ENCODE data around the gene SMARCAD1.
"Not testable (repeated sequence)": the region's sequence is repeated elsewhere in the genome, so short reads cannot be mapped to it uniquely, and the experiment has no call there.

SMARCAD1 gene

GRCh38 chr4:94293981-94294380 is 86.3 kb downstream of the SMARCAD1 start:
- H3K27ac ChIP-seq (ENCODE audit: extremely low read depth, low read depth, low read length); CTCF ChIA-PET; POLR2A ChIA-PET: not testable (repeated sequence)

DNA sequence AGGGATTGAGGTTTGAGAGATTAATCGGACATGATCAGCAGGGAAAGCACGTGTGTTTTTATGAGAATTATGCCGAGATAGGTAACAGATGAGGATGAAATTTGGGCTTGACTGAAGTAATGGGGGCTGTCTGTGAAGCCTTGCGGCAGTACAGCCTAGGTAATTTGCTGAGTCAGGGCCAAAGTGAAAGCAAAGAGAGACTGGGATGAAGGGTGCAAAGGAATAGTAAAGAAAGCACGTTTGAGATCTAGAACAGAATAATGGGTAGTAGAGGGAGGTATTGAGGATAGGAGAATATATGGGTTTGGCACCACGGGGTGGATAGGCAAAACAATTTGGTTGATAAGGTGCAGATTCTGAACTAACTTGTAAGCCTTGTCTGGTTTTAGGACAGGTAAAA is 87.8 kb downstream of the SMARCAD1 start:
- H3K4me3 ChIP-seq (ENCODE audit: low read depth, low read length); CTCF ChIA-PET; H3K9me3 ChIP-seq (ENCODE audit: control insufficient read depth, insufficient read depth, low read depth, low read length); H3K27ac ChIP-seq (ENCODE audit: extremely low read depth, low read depth, low read length); POLR2A ChIA-PET; H3K4me1 ChIP-seq (ENCODE audit: control insufficient read depth, insufficient read depth, low read length): not testable (repeated sequence)
- H3K36me3 ChIP-seq (ENCODE audit: control insufficient read depth in 2 of 2, insufficient read depth in 1 of 2, low read length in 2 of 2) = peaks cover 0 to 11% of the 10 kb centered on the region in 2 experiments; a peak in 1 of 3 replicates

More at GRCh38 chr4:94293981-94294380, 86.3 kb downstream of the SMARCAD1 start:
- not testable (repeated sequence) for H3K9me3 ChIP-seq (ENCODE audit: control insufficient read depth, insufficient read depth, low read depth, low read length); H3K4me3 ChIP-seq (ENCODE audit: low read depth, low read length); H3K4me1 ChIP-seq (ENCODE audit: control insufficient read depth, insufficient read depth, low read length)
- peaks cover 0 to 24% of the 10 kb centered on the region in 2 experiments; a peak in 1 of 3 replicates for H3K36me3 ChIP-seq (ENCODE audit: control insufficient read depth in 2 of 2, insufficient read depth in 1 of 2, low read length in 2 of 2)

- ChIA-PET CTCF (no interaction called here), POLR2A (no interaction called here)
- Histone ChIP-seq H3K4me3 (ENCODE audit: low read depth, low read length) (no peak overlapping the region), H3K27ac (ENCODE audit: extremely low read depth, low read depth, low read length) (no peak overlapping the region), H3K36me3 (ENCODE audit: control insufficient read depth in 2 of 2, insufficient read depth in 1 of 2, low read length in 2 of 2) (no peaks in the 10 kb centered on the region), H3K4me1 (ENCODE audit: control insufficient read depth, insufficient read depth, low read length) (no peaks in the 10 kb centered on the region), H3K9me3 (ENCODE audit: control insufficient read depth, insufficient read depth, low read depth, low read length) (no peaks in the 10 kb centered on the region)
- TF ChIP-seq ZNF426 (tag by site-specific recombination; IDR thresholded peaks at IDR 0.05) (no peak), BCL11B (tag by site-specific recombination; IDR thresholded peaks at IDR 0.05; ENCODE audit: low read depth) (no peak), ZNF792 (tag by site-specific recombination; IDR thresholded peaks at IDR 0.05) (no peak), ZNF391 (tag by site-specific recombination; IDR thresholded peaks at IDR 0.05; ENCODE audit: borderline replicate concordance, low read depth) (no peak), ZNF768 (tag by site-specific recombination; IDR thresholded peaks at IDR 0.05) (no peak), ZNF843 (tag by site-specific recombination; IDR thresholded peaks at IDR 0.05) (no peak), ZNF202 (tag by site-specific recombination; IDR thresholded peaks at IDR 0.05; ENCODE audit: borderline replicate concordance) (no peak), ZNF561 (tag by site-specific recombination; IDR thresholded peaks at IDR 0.05; ENCODE audit: borderline replicate concordance) (no peak)
These were observed 91.1 kb downstream of the SMARCAD1 start for GRCh38 chr4:94298725-94299252.

DNA sequence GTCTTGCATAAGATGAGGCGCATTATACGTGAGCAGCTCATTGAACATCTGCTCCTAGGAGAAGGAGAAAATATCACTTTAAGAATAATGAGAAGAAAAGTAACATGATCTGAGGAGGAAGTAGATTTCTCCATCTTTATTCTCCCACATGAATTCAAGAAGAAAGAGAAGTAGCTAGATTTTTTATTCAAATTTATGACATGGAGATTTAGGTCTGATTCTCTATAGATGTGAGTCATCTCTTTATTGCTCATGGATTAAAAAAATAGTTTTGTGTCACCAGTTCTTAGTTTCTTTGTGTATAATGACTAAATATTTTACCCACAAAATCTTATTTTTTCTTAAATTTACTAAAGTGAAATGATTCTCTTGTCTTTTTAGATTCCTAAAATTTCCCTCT is 94.5 kb downstream of the SMARCAD1 start:
- H3K36me3 ChIP-seq (ENCODE audit: control insufficient read depth in 2 of 2, insufficient read depth in 1 of 2, low read length in 2 of 2) = no peaks in the 10 kb centered on the region
- POLR2A ChIA-PET = no interaction called here
- no peaks in the 10 kb centered on the region for H3K4me1 ChIP-seq (ENCODE audit: control insufficient read depth, insufficient read depth, low read length)
- no peak overlapping the region for H3K4me3 ChIP-seq (ENCODE audit: low read depth, low read length)
- H3K9me3 ChIP-seq (ENCODE audit: control insufficient read depth, insufficient read depth, low read depth, low read length) = no peaks in the 10 kb centered on the region
- CTCF ChIA-PET = interaction anchor here (0.6 kb wide), 1 partner anchor 167 kb away, joined by 4 read pairs; no protein-coding TSS in a partner anchor
- H3K27ac ChIP-seq (ENCODE audit: extremely low read depth, low read depth, low read length) = no peak overlapping the region
- TF ChIP-seq ZNF514 (tag by site-specific recombination; IDR thresholded peaks at IDR 0.05) (no peak), PRDM1 (tag by site-specific recombination; IDR thresholded peaks at IDR 0.05) (no peak), ZNF133 (tag by site-specific recombination; IDR thresholded peaks at IDR 0.05) (no peak), EGR2 (tag by site-specific recombination; IDR thresholded peaks at IDR 0.05; ENCODE audit: low read depth) (no peak), ZNF548 (tag by site-specific recombination; IDR thresholded peaks at IDR 0.05) (no peak), ZNF23 (tag by site-specific recombination; IDR thresholded peaks at IDR 0.05; ENCODE audit: borderline replicate concordance) (no peak), SP3 (tag by site-specific recombination; IDR thresholded peaks at IDR 0.05) (no peak)
- TF ChIP-seq, protein P1, sequence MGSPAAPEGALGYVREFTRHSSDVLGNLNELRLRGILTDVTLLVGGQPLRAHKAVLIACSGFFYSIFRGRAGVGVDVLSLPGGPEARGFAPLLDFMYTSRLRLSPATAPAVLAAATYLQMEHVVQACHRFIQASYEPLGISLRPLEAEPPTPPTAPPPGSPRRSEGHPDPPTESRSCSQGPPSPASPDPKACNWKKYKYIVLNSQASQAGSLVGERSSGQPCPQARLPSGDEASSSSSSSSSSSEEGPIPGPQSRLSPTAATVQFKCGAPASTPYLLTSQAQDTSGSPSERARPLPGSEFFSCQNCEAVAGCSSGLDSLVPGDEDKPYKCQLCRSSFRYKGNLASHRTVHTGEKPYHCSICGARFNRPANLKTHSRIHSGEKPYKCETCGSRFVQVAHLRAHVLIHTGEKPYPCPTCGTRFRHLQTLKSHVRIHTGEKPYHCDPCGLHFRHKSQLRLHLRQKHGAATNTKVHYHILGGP (tag by site-specific recombination; IDR thresholded peaks at IDR 0.05) = no peak
